Astrocyte of the cerebellum (primary cell): ENCODE data around the gene TCF4.

Experiments used
- DNase-seq: peaks from one replicate; pipeline ENCODE4 v3.0.0-alpha.2; 2011; ENCODE audit warnings: low read depth
- H3K4me3 ChIP-seq: 2 replicates; pipeline ENCODE4 v1.5.1; 2011; ENCODE audit warnings: mild to moderate bottlenecking, low read depth, low read length, moderate library complexity
- CTCF ChIP-seq: IDR thresholded peaks from 2 replicates; pipeline ENCODE4 v1.5.1; 2012; ENCODE audit warnings: low read length, low read depth, moderate library complexity, mild to moderate bottlenecking; ENCODE audit errors: missing control alignments
- in situ Hi-C: cut with HindIII; loops from 2 replicates; pipeline ENCODE4 v1.10.0; 2017; ENCODE audit warnings: low sequenced_read_pairs

Gene TCF4

GRCh38 chr18:55236150-55236931 lies 351.7 kb downstream of the TCF4 start:
- in situ Hi-C loops = no loop called here
- no peak overlapping the region for H3K4me3 ChIP-seq
- TF ChIP-seq CTCF = no peak
- DNase-seq = peak; percentile 44

GRCh38 chr18:55235094-55235461 lies 352.9 kb downstream of the TCF4 start:
- in situ Hi-C loops = no loop called here
- no peak overlapping the region for H3K4me3 ChIP-seq
- TF ChIP-seq CTCF = no peak
- no peak for DNase-seq

GRCh38 chr18:55234366-55235093 lies 353.5 kb downstream of the TCF4 start:
- peak; percentile 71 for DNase-seq
- H3K4me3 ChIP-seq = no peak overlapping the region
- in situ Hi-C loops = no loop called here
- peak; percentile 80 for TF ChIP-seq CTCF

GRCh38 chr18:55233857-55234256 lies 354.1 kb downstream of the TCF4 start:
- DNase-seq = no peak
- H3K4me3 ChIP-seq = no peak overlapping the region
- no peak for TF ChIP-seq CTCF
- in situ Hi-C loops = no loop called here

GRCh38 chr18:55232506-55232905 lies 355.5 kb downstream of the TCF4 start:
- in situ Hi-C loops = no loop called here
- H3K4me3 ChIP-seq = no peak overlapping the region
- no peak for DNase-seq
- no peak for TF ChIP-seq CTCF

GRCh38 chr18:55229682-55230081 lies 358.3 kb downstream of the TCF4 start:
- TF ChIP-seq CTCF = no peak
- no peak overlapping the region for H3K4me3 ChIP-seq
- DNase-seq = no peak
- in situ Hi-C loops = no loop called here
